Measurements from ENCODE around the gene KCNC3.

- no peak for TF ChIP-seq EZH2 (IDR thresholded peaks at IDR 0.05; ENCODE audit: borderline replicate concordance, low read length)
- no peak for TF ChIP-seq CTCF (IDR thresholded peaks at IDR 0.05; ENCODE audit: low read length)
Observed at GRCh38 chr19:50280983-50281382, 48.2 kb downstream of the KCNC3 start.
